Activated naive CD8-positive, alpha-beta T cell treated with anti-CD3 and anti-CD28 coated beads, Interleukin-2, amount 10 ng/mL, durations not matched to agents 7 days and 5 days (primary cell): Measurements from ENCODE around the gene FILIP1L. TPM values are rescaled to one million over a fixed set of nuclear protein-coding genes. Genes with fewer than 3 reads are reported as not detected.
"Not testable (repeated sequence)": the region's sequence is repeated elsewhere in the genome, so short reads cannot be mapped to it uniquely, and the experiment has no call there.

Source experiments
- ATAC-seq: fragments of 150-1000 bp; cut with Tn5 transposase; one replicate; pipeline ENCODE4 v1.10.0; 2021; ENCODE audit warnings: low read depth, moderate library complexity
- POLR2A ChIA-PET: fragments of 350-600 bp; sonication (Branson Sonifier 250); formaldehyde crosslinking; loops from one replicate; lab custom pipeline; 2021; ENCODE audit warnings: antibody characterized with exemption; lab: Charles Lee
- DNase-seq: peaks from one replicate; pipeline ENCODE4 v3.0.0; 2021
- H3K27ac Mint-ChIP-seq: one replicate; pipeline ENCODE4 v1.8.0; 2022; ENCODE audit warnings: mild to moderate bottlenecking, mixed read lengths
- H3K27me3 Mint-ChIP-seq: one replicate; pipeline ENCODE4 v1.8.0; 2022; ENCODE audit warnings: mild to moderate bottlenecking, moderate library complexity, mixed read lengths
- H3K36me3 Mint-ChIP-seq: one replicate; pipeline ENCODE4 v1.8.0; 2021; ENCODE audit warnings: mild to moderate bottlenecking, mixed read lengths
- H3K4me1 Mint-ChIP-seq: one replicate; pipeline ENCODE4 v1.8.0; 2021; ENCODE audit warnings: mixed read lengths
- H3K4me3 Mint-ChIP-seq: one replicate; pipeline ENCODE4 v1.8.0; 2022; ENCODE audit warnings: mild to moderate bottlenecking, moderate library complexity, mixed read lengths
- H3K9me3 Mint-ChIP-seq: one replicate; pipeline ENCODE4 v1.8.0; 2021; ENCODE audit warnings: mixed read lengths
- total RNA-seq, 2 experiments: library from RNA; stranded (reverse); gene quantifications; one replicate each; pipeline ENCODE4 v1.2.3, GENCODE V29; 2021

FILIP1L gene
- total RNA-seq, 2 experiments from 2014 or later: 2.0 to 2.4 TPM

DNA sequence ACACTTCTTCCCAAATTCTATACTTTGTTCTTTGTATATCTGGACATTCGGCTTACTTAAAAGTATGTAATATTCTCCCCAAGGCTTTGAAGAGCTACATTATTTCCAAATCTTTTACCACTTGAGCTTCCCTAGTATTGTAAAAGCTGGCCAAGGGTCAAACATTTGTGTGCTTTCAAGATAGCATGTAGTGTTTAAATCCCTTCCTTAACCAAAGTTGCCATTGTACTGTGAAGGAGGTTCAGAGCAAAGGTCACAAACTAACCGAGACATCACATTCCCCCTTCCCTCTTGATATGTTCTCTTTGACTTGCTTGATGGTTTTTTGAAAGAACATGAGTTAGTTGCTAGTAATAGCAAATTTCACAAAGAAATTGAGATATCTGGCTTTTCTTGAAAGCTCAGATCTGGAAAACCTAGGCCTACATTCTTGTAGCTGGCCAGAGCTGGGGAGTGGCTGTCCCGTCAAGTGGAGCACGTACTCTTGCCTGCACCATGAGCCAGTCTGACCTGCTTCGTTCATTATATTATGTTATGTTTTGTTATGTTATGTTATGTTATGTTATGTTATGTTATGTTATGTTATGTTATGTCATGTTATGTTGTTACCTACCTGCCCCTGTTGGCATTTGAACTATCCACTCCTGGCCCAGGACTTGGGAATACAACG is 60.2 kb downstream of the FILIP1L start:
- Mint-ChIP-seq H3K9me3 (no peaks in the 10 kb centered on the region), H3K36me3 (peaks cover 6% of the 10 kb centered on the region), H3K4me3 (no peak overlapping the region), H3K27me3 (no peaks in the 10 kb centered on the region), H3K27ac (no peak overlapping the region), H3K4me1 (peaks cover 1% of the 10 kb centered on the region)
- DNase-seq (no peak), ATAC-seq (no peak)
- POLR2A ChIA-PET: no interaction called here

DNA sequence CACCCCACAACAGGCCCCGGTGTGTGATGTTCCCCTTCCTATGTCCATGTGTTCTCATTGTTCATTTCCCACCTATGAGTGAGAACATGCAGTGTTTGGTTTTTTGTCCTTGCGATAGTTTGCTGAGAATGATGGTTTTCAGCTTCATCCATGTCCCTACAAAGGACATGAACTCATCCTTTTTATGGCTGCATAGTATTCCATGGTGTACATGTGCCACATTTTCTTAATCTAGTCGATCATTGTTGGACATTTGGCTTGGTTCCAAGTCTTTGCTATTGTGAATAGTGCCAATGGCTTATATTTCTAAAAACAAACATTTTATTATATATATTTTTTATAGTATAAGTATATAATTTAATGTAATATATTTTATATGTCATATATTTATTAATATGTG is 62.8 kb downstream of the FILIP1L start:
- H3K36me3 Mint-ChIP-seq, H3K27ac Mint-ChIP-seq, ATAC-seq, H3K27me3 Mint-ChIP-seq, DNase-seq, H3K9me3 Mint-ChIP-seq, POLR2A ChIA-PET, H3K4me3 Mint-ChIP-seq: not testable (repeated sequence)
- H3K4me1 Mint-ChIP-seq: peaks cover 13% of the 10 kb centered on the region

DNA sequence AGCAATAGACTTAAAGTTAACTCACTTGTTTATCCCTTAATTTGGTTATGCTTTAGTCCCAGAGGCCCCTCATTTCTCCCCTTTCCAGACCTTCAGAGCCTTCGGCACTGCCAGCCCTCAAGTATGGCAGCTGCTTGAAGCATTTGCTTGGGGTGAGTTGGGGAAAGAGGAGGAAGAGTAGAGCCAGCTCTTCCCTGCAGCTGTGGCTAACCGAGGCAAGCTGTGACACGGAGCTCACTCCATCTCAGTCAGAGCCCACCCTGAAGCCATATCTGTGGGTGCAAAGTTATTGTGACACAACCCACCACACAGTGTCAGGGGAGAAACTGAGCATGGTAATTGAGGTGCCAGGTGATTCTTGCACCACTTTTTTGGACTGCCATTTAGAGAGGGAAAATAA is 66.1 kb downstream of the FILIP1L start:
- Mint-ChIP-seq H3K27me3 (no peaks in the 10 kb centered on the region), H3K36me3 (peaks cover 3% of the 10 kb centered on the region), H3K9me3 (no peaks in the 10 kb centered on the region), H3K4me3 (peak overlapping the region; percentile 37), H3K27ac (no peak overlapping the region), H3K4me1 (peaks cover 16% of the 10 kb centered on the region)
- ATAC-seq (no peak), DNase-seq (no peak)
- POLR2A ChIA-PET: interaction anchor here (1.2 to 1.6 kb wide), 2 partner anchors 14 to 206 kb away, joined by 3 to 6 read pairs; no protein-coding TSS in a partner anchor

- Mint-ChIP-seq H3K27ac (peak overlapping the region; percentile 9), H3K36me3 (peaks cover 1% of the 10 kb centered on the region), H3K9me3 (no peaks in the 10 kb centered on the region), H3K4me1 (peaks cover 15% of the 10 kb centered on the region), H3K27me3 (no peaks in the 10 kb centered on the region), H3K4me3 (peak overlapping the region; percentile 37)
- ATAC-seq (peak; percentile 73), DNase-seq (no peak)
- POLR2A ChIA-PET: interaction anchor here (1.2 to 1.6 kb wide), 2 partner anchors 14 to 207 kb away, joined by 3 to 6 read pairs; no protein-coding TSS in a partner anchor
Measured at GRCh38 chr3:100047455-100048141, 66.7 kb downstream of the FILIP1L start.

DNA sequence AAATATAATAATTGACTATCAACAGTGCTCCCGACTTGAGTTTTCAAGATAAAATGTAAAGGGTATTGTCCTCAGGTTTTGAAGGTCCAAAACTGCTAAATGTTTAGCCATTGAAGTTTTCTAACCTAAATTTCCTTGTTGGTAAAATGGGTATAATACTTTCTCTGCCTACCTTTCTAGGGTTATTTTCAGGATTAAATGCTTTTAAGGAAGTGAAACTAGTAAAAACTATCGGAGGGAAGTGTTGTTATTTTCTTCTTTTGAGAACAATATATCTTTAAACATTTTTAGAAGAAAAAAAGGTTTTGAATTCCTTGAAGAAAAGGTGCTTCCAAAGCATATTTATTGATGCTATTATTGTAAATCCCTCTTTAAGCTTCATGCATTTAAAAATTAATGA is 67.3 kb downstream of the FILIP1L start:
- Mint-ChIP-seq H3K4me3 (no peak overlapping the region), H3K4me1 (peaks cover 15% of the 10 kb centered on the region)

DNA sequence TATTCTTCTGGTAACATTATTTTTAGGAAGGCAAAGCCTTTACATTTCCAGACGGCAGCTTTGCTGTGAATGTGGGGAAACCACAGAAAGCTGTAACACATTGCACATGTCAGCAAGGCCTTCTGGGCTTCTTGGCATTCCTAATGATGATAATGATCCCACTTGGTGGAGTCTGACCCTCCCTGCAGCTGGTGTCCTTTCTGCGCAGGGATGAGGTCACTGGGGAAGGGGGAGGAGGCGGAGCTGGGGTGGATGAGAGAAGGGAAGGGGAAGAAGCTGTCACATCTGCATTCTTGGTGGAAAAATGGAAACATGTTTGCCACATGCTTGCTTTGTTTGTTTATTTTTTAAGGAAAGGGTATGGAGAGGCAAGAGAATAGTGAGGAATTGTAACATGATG is 68.6 kb downstream of the FILIP1L start:
- Mint-ChIP-seq H3K27ac (no peak overlapping the region), H3K9me3 (no peaks in the 10 kb centered on the region), H3K4me3 (no peak overlapping the region), H3K36me3 (peaks cover 1% of the 10 kb centered on the region), H3K27me3 (no peaks in the 10 kb centered on the region), H3K4me1 (peaks cover 16% of the 10 kb centered on the region)
- DNase-seq (no peak), ATAC-seq (no peak)
- POLR2A ChIA-PET: no interaction called here

More for the DNA sequence above, 67.3 kb downstream of the FILIP1L start:
- no peaks in the 10 kb centered on the region for H3K9me3 Mint-ChIP-seq
- DNase-seq: no peak
- no peak for ATAC-seq
- peaks cover 1% of the 10 kb centered on the region for H3K36me3 Mint-ChIP-seq
- POLR2A ChIA-PET: interaction anchor here (1.2 kb wide), 1 partner anchor 207 kb away, joined by 3 read pairs; no protein-coding TSS in a partner anchor
- H3K27me3 Mint-ChIP-seq: no peaks in the 10 kb centered on the region
- H3K27ac Mint-ChIP-seq: no peak overlapping the region

- Mint-ChIP-seq H3K36me3 (peaks cover 1% of the 10 kb centered on the region), H3K27me3 (no peaks in the 10 kb centered on the region), H3K4me3 (no peak overlapping the region), H3K4me1 (peaks cover 18% of the 10 kb centered on the region), H3K9me3 (no peaks in the 10 kb centered on the region), H3K27ac (no peak overlapping the region)
- DNase-seq (no peak), ATAC-seq (no peak)
- POLR2A ChIA-PET: no interaction called here
Measured at GRCh38 chr3:100044369-100044768, 69.9 kb downstream of the FILIP1L start.

GRCh38 chr3:100043271-100043670 is 71.0 kb downstream of the FILIP1L start:
- H3K4me1 Mint-ChIP-seq: peaks cover 18% of the 10 kb centered on the region
- DNase-seq: no peak
- no peaks in the 10 kb centered on the region for H3K9me3 Mint-ChIP-seq
- H3K4me3 Mint-ChIP-seq: no peak overlapping the region
- H3K27me3 Mint-ChIP-seq: no peaks in the 10 kb centered on the region
- ATAC-seq: no peak
- no peak overlapping the region for H3K27ac Mint-ChIP-seq
- POLR2A ChIA-PET: no interaction called here
- H3K36me3 Mint-ChIP-seq: peaks cover 1% of the 10 kb centered on the region

GRCh38 chr3:100042166-100042981 is 71.9 kb downstream of the FILIP1L start:
- no peaks in the 10 kb centered on the region for H3K9me3 Mint-ChIP-seq
- H3K36me3 Mint-ChIP-seq: peaks cover 3% of the 10 kb centered on the region
- POLR2A ChIA-PET: no interaction called here
- H3K27me3 Mint-ChIP-seq: no peaks in the 10 kb centered on the region
- no peak overlapping the region for H3K4me3 Mint-ChIP-seq
- ATAC-seq (no peak), DNase-seq (no peak)
- H3K4me1 Mint-ChIP-seq: peaks cover 9% of the 10 kb centered on the region
- H3K27ac Mint-ChIP-seq: no peak overlapping the region

DNA sequence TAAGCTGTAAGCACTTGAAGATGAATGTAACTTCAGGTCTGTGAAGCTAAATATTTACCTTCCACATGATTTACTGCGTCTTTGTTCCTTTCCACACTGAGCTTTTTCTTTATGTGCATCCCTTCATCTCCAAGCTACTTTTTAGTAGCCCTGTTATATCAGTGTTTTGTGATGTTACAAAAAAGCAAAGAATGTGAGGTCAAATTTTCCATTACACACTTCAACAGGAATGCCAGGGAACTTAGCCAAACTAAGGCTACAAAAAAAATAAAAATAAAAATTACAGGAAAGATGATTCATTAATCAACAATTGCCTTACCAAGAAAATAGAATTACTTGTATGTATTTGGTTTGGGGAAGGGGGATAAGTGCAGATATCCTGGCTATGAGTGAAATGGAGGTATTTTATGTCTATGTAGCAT is 73.0 kb downstream of the FILIP1L start:
- no peak overlapping the region for H3K4me3 Mint-ChIP-seq
- peaks cover 7% of the 10 kb centered on the region for H3K4me1 Mint-ChIP-seq
- DNase-seq: no peak
- no peak for ATAC-seq
- H3K27ac Mint-ChIP-seq: no peak overlapping the region
- POLR2A ChIA-PET: no interaction called here
- H3K9me3 Mint-ChIP-seq: no peaks in the 10 kb centered on the region
- H3K36me3 Mint-ChIP-seq: peaks cover 2% of the 10 kb centered on the region
- no peaks in the 10 kb centered on the region for H3K27me3 Mint-ChIP-seq

DNA sequence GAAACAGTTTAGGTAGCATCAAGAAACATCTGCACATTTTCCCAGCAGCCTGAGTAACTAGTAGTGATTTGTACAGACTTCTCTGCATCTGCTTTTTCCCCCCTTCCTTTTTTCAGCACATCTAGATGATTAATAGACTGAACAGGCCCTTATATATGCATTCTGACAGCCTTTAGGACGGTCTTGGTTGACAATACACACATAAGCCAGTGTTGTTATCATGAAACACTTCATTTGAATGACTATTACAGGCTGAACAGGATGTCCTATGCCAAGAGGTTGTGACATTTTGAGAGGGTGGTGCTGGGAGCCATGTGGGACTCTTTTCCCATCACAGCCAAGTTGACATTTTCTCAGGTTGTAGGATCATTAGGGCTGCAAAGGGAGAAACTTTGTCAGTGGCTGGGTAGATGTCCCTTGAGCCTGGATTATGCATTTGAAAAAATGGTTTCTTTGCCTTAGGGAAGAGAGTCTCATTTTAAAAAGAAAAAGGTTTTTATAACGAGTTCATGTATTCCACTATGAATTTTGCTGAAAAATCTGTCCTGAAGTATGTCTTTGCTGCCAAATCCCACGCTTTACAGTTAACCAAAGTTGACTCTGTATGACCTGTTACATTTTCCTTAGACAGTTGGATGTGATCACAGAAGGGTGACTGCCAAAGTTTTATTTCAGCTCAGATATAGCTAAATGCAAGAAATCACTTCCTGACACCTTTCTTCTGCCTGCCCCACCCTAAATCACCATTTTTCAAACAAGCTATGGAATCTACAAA is 73.7 kb downstream of the FILIP1L start:
- Mint-ChIP-seq H3K27ac (no peak overlapping the region), H3K9me3 (no peaks in the 10 kb centered on the region), H3K27me3 (no peaks in the 10 kb centered on the region), H3K36me3 (peaks cover 1% of the 10 kb centered on the region), H3K4me3 (no peak overlapping the region), H3K4me1 (peaks cover 7% of the 10 kb centered on the region)
- POLR2A ChIA-PET: no interaction called here
- DNase-seq (no peak), ATAC-seq (no peak)

GRCh38 chr3:100039075-100039474 is 75.2 kb downstream of the FILIP1L start:
- no peak overlapping the region for H3K4me3 Mint-ChIP-seq
- H3K27me3 Mint-ChIP-seq: no peaks in the 10 kb centered on the region
- ATAC-seq: no peak
- POLR2A ChIA-PET: no interaction called here
- no peaks in the 10 kb centered on the region for H3K9me3 Mint-ChIP-seq
- H3K4me1 Mint-ChIP-seq: peaks cover 4% of the 10 kb centered on the region
- no peak overlapping the region for H3K27ac Mint-ChIP-seq
- no peak for DNase-seq
- H3K36me3 Mint-ChIP-seq: peaks cover 1% of the 10 kb centered on the region
